ENCODE measurements around the gene SLC35F5.
"Not testable (repeated sequence)": the region's sequence is repeated elsewhere in the genome, so short reads cannot be mapped to it uniquely, and the experiment has no call there.

The SLC35F5 gene

DNA sequence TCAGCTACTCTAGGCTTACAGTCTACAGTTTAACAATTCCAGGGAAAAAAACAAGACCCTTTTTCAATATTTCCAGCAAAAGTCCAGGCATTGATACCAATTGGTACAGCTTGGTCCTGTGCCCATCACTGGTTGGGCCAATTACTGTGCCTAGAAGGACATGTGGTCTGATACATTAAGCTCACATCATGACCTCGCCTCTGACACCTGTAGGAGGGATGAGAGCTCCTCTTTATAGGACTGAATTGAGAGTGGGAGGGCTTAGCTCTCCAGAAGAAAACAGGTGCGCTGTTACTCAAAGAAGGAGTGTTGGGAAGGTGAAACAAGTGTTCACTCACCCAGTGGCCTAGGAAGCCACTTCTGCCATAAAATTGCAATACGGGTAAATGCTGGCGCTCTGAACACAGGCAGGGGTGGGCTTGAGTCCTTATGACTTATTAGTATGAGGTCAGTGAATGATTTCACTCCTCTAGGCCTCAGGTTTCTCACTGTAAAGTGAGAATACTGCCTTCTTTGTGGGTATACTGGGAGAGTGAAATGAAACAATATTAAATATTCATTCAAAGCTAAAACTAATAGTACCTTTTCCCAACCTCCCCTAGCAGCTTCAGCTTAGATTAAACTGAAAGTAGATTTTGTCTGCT lies 79.7 kb downstream of the SLC35F5 start:
- no peaks in the 10 kb centered on the region for H3K4me1 ChIP-seq (ENCODE audit: control insufficient read depth, insufficient read depth, low read length, poor library complexity, severe bottlenecking)
- no peaks in the 10 kb centered on the region for H3K27me3 ChIP-seq (replicated peaks; ENCODE audit: control insufficient read depth, insufficient read depth, low read length, poor library complexity, severe bottlenecking)
- no peak overlapping the region for H3K27ac ChIP-seq (ENCODE audit: insufficient read depth, low read length, poor library complexity, severe bottlenecking)
- H3K9me3 ChIP-seq (ENCODE audit: control insufficient read depth, low read length), result no peaks in the 10 kb centered on the region
- H3K4me3 ChIP-seq (ENCODE audit: insufficient read depth, low read depth, low read length, poor library complexity, severe bottlenecking), result no peak overlapping the region
- no peaks in the 10 kb centered on the region for H3K36me3 ChIP-seq (ENCODE audit: control insufficient read depth, insufficient read depth, low read length)
- DNase-seq, result no peak

DNA sequence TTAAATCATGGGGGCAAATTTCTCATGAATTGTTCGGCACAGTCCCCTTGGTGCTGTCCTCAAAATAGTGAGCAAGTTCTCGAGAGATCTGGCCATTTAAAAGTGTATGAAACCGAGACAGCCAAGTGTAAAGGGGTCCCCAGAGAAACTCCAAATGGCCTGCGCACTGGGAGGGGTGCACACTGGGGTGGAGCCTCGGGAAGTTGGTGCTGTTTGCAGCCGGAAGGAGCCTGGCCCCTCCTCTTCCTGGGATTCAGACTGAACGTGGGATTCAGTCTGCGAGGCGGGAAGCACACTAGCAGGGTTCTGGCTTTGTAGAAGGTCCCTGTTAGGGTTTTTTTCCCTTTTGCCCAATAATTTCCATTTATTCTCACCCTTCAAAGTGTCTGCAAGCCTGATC lies 80.6 kb downstream of the SLC35F5 start:
- no peaks in the 10 kb centered on the region for H3K36me3 ChIP-seq (ENCODE audit: control insufficient read depth, insufficient read depth, low read length)
- no peak overlapping the region for H3K27ac ChIP-seq (ENCODE audit: insufficient read depth, low read length, poor library complexity, severe bottlenecking)
- no peaks in the 10 kb centered on the region for H3K9me3 ChIP-seq (ENCODE audit: control insufficient read depth, low read length)
- no peaks in the 10 kb centered on the region for H3K27me3 ChIP-seq (replicated peaks; ENCODE audit: control insufficient read depth, insufficient read depth, low read length, poor library complexity, severe bottlenecking)
- H3K4me3 ChIP-seq (ENCODE audit: insufficient read depth, low read depth, low read length, poor library complexity, severe bottlenecking), result no peak overlapping the region
- H3K4me1 ChIP-seq (ENCODE audit: control insufficient read depth, insufficient read depth, low read length, poor library complexity, severe bottlenecking), result no peaks in the 10 kb centered on the region
- DNase-seq, result no peak

DNA sequence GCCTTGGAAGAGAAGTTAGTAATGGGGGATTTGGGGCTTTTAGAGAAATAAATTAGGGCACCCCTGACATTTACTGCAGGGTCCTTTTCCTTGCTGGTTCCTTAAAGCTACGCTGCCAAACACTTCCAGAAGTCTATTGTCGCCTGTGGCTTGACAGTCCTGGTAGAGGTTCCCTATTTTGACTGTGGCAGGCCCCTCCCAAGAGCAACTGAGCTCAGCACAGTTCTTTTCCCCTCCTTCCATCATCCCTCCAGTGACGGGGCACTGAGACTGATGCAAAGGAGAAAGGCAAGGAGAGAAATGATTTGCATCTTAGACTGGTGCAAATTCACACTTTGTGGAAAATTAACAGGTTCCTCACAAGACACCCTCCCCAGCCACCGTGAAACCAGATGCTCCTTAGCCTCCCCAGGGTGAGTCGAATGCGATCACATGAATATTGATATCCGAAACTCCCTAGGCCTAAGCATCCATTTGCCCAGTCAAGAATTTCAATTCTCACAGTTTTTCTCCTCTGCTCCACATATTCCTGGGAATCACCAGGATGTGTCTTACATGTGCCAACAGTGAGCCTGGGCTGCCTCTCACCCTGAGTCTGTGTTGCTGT lies 84.0 kb downstream of the SLC35F5 start:
- Histone ChIP-seq H3K27me3 (replicated peaks; ENCODE audit: control insufficient read depth, insufficient read depth, low read length, poor library complexity, severe bottlenecking) (no peaks in the 10 kb centered on the region), H3K4me1 (ENCODE audit: control insufficient read depth, insufficient read depth, low read length, poor library complexity, severe bottlenecking) (no peaks in the 10 kb centered on the region), H3K27ac (ENCODE audit: insufficient read depth, low read length, poor library complexity, severe bottlenecking) (no peak overlapping the region), H3K4me3 (ENCODE audit: insufficient read depth, low read depth, low read length, poor library complexity, severe bottlenecking) (no peak overlapping the region), H3K9me3 (ENCODE audit: control insufficient read depth, low read length) (no peaks in the 10 kb centered on the region), H3K36me3 (ENCODE audit: control insufficient read depth, insufficient read depth, low read length) (no peaks in the 10 kb centered on the region)
- DNase-seq, result no peak

DNA sequence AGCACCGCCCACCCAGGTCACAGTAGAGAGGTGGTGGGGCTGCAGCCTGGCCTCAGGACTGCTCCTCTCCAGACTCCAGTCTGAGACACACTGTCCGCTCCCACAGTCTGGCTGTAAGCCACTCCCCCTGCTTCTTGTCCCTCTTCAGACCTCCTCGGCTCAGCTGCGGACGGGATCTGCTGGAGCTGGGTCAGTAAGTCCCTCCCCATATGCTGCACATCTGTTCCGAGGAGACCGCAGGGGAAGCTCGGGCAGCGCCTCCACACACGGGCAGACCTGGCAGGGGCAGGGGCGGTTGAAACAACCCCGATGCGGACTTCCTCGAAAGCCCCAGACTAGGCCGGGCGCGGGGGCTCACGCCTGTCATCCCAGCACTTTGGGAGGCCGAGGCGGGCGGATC lies 87.4 kb downstream of the SLC35F5 start:
- not testable (repeated sequence) for H3K27me3 ChIP-seq (replicated peaks; ENCODE audit: control insufficient read depth, insufficient read depth, low read length, poor library complexity, severe bottlenecking); H3K9me3 ChIP-seq (ENCODE audit: control insufficient read depth, low read length); DNase-seq; H3K27ac ChIP-seq (ENCODE audit: insufficient read depth, low read length, poor library complexity, severe bottlenecking); H3K4me3 ChIP-seq (ENCODE audit: insufficient read depth, low read depth, low read length, poor library complexity, severe bottlenecking); H3K4me1 ChIP-seq (ENCODE audit: control insufficient read depth, insufficient read depth, low read length, poor library complexity, severe bottlenecking); H3K36me3 ChIP-seq (ENCODE audit: control insufficient read depth, insufficient read depth, low read length)

DNA sequence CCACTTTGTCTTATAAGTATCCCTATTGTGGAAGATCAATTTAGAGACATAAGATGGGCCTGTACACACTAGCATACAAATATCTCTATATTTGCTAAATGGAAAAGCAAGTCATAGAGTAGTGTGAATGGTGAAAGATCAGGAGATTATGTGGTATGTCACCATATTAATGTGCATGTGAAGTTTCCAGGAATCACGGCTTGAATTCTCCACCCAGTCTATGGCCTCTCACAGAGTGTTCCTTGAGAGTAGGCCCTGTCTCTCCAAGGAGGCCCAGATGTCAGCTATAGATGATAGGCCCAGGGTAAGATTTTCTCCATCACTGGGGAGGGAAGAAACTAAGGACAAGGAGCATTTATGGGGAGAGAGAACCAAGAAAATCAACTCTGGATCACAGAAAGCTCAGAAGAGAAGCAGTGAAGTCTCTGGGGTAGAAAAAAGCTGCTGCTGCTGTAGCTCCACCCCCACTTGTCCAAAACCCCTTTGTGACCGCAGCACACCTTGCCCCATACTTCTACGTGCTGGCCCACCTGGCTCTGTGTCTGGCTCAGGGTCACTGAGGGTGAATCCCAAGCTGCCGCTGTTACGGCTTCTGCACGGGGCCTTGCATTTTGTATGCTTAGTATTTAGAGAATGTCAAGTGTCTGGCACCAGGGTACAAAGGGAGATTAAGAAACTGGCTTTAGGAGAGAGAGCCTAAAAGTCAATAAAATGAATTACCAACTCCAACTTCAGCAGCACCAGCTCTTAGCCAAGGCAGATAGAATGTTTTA lies 91.5 kb downstream of the SLC35F5 start:
- not testable (repeated sequence) for H3K4me3 ChIP-seq (ENCODE audit: insufficient read depth, low read depth, low read length, poor library complexity, severe bottlenecking); H3K27me3 ChIP-seq (replicated peaks; ENCODE audit: control insufficient read depth, insufficient read depth, low read length, poor library complexity, severe bottlenecking); H3K4me1 ChIP-seq (ENCODE audit: control insufficient read depth, insufficient read depth, low read length, poor library complexity, severe bottlenecking); H3K27ac ChIP-seq (ENCODE audit: insufficient read depth, low read length, poor library complexity, severe bottlenecking); H3K9me3 ChIP-seq (ENCODE audit: control insufficient read depth, low read length); DNase-seq; H3K36me3 ChIP-seq (ENCODE audit: control insufficient read depth, insufficient read depth, low read length)

DNA sequence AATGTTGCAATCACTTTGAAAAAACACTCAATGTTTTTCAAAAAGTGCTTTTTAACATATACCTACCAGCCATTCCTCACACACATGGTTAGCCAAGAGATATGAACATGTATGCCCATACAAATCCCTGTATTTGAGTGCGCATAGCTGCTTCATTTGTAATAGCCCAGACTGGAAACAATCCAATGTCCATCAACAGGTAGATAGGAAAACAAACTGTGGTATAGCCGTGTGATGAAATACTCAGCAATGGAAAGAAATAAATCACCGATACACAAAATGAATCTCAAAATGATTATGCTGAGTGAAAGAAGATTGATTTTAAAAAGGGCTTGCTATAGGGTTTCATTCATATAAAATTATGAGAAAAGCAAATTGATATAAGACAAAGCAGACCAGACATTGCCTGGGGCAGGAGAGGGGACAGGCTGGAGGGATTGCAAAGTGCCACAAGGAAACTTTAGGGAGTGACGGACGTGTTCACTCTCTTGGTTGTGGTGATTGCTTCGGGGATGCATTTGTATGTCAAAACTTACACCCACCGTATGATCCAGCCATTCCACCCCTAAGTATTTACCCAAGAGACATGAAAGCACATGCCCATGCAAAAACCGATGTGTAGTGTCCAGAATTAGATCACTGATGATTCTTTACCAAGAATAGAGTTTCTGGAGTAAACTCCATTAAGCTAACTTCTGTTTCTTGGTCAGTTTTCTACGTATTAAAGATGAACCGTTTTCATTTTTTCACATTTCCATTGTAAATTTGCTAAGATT lies 93.0 kb downstream of the SLC35F5 start:
- not testable (repeated sequence) for DNase-seq; H3K4me3 ChIP-seq (ENCODE audit: insufficient read depth, low read depth, low read length, poor library complexity, severe bottlenecking); H3K36me3 ChIP-seq (ENCODE audit: control insufficient read depth, insufficient read depth, low read length); H3K4me1 ChIP-seq (ENCODE audit: control insufficient read depth, insufficient read depth, low read length, poor library complexity, severe bottlenecking); H3K27me3 ChIP-seq (replicated peaks; ENCODE audit: control insufficient read depth, insufficient read depth, low read length, poor library complexity, severe bottlenecking); H3K27ac ChIP-seq (ENCODE audit: insufficient read depth, low read length, poor library complexity, severe bottlenecking); H3K9me3 ChIP-seq (ENCODE audit: control insufficient read depth, low read length)
